IMR-90 (cell line): Measurements from ENCODE around the gene IL18RAP. TPM values are rescaled to one million over a fixed set of nuclear protein-coding genes. Genes with fewer than 3 reads are reported as not detected.

Experiments used
- ATAC-seq: fragments of 200-7000 bp; cut with Tn5 transposase; 2 replicates; pipeline ENCODE4 v1.9.1; 2020; ENCODE audit warnings: low read depth, mild to moderate bottlenecking, moderate library complexity
- BruUV-seq: library from RNA; stranded (reverse); fragments of 400-500 nt; replicated peaks from 2 replicates; lab custom pipeline; 2021; lab: Mats Ljungman, UMichigan
- CTCF ChIA-PET: fragments of 300-600 bp; formaldehyde crosslinking; extraction: SDS; loops from one replicate; lab custom pipeline; 2021; ENCODE audit warnings: antibody characterized with exemption; lab: Yijun Ruan, JAX
- POLR2A ChIA-PET: fragments of 300-600 bp; sonication (Branson Sonifier 250); formaldehyde crosslinking; loops from one replicate; lab custom pipeline; 2022; ENCODE audit warnings: antibody characterized with exemption; ENCODE audit not compliant: unreplicated experiment; lab: Charles Lee
- DNase-seq: peaks from one replicate; pipeline ENCODE4 v3.0.0; 2013
- H2AFZ ChIP-seq: replicated peaks from 2 replicates; pipeline ENCODE3; 2013; ENCODE audit warnings: low read length, mild to moderate bottlenecking; ENCODE audit not compliant: poor library complexity
- H2AK5ac ChIP-seq: 2 replicates; pipeline ENCODE4 v1.6.1; 2013; ENCODE audit warnings: low read depth, low read length, inconsistent platforms
- H2AK9ac ChIP-seq: replicated peaks from 2 replicates; pipeline ENCODE3; 2013; ENCODE audit warnings: mild to moderate bottlenecking, low read depth, low read length, moderate library complexity; ENCODE audit not compliant: poor library complexity
- H2BK120ac ChIP-seq: 2 replicates; pipeline ENCODE4 v1.6.1; 2013; ENCODE audit warnings: low read depth, low read length, inconsistent platforms
- H2BK15ac ChIP-seq: 3 replicates; pipeline ENCODE4 v1.6.1; 2013; ENCODE audit warnings: low read depth, low read length, inconsistent platforms
- H2BK20ac ChIP-seq: 2 replicates; pipeline ENCODE4 v1.6.1; 2013; ENCODE audit warnings: low read depth, mild to moderate bottlenecking, inconsistent platforms, low read length, moderate library complexity
- H2BK5ac ChIP-seq: 2 replicates; pipeline ENCODE4 v1.6.1; 2013; ENCODE audit warnings: mild to moderate bottlenecking, low read depth, low read length, inconsistent platforms; ENCODE audit not compliant: poor library complexity, severe bottlenecking
- H3K14ac ChIP-seq: replicated peaks from 2 replicates; pipeline ENCODE4 v1.6.1; 2013; ENCODE audit warnings: low read depth, low read length, inconsistent platforms
- H3K18ac ChIP-seq: 2 replicates; pipeline ENCODE4 v1.6.1; 2013; ENCODE audit warnings: low read depth, low read length, control low read depth
- H3K23ac ChIP-seq: 2 replicates; pipeline ENCODE4 v1.6.1; 2013; ENCODE audit warnings: low read depth, low read length, inconsistent platforms
- H3K27ac ChIP-seq: 2 replicates; pipeline ENCODE4 v1.5.1; 2013; ENCODE audit warnings: mild to moderate bottlenecking, control low read depth, low read length; ENCODE audit not compliant: insufficient read depth
- H3K27me3 ChIP-seq: 2 replicates; pipeline ENCODE4 v1.6.1; 2013; ENCODE audit warnings: low read length; ENCODE audit not compliant: control insufficient read depth, insufficient read depth
- H3K36me3 ChIP-seq: 2 replicates; pipeline ENCODE4 v1.6.1; 2013; ENCODE audit warnings: low read length, mixed read lengths; ENCODE audit not compliant: control insufficient read depth, insufficient read depth
- H3K4ac ChIP-seq: 2 replicates; pipeline ENCODE4 v1.6.1; 2013; ENCODE audit warnings: low read depth, low read length, inconsistent platforms
- H3K4me1 ChIP-seq: 2 replicates; pipeline ENCODE4 v1.6.1; 2013; ENCODE audit warnings: low read length, mixed read lengths; ENCODE audit not compliant: control insufficient read depth, insufficient read depth
- H3K4me2 ChIP-seq: 2 replicates; pipeline ENCODE4 v1.6.1; 2013; ENCODE audit warnings: low read depth, mild to moderate bottlenecking, control low read depth, low read length, moderate library complexity
- H3K4me3 ChIP-seq: 2 replicates; pipeline ENCODE4 v1.5.1; 2013; ENCODE audit warnings: low read depth, mild to moderate bottlenecking, control low read depth, low read length, moderate library complexity; ENCODE audit not compliant: insufficient read depth
- H3K56ac ChIP-seq: 2 replicates; pipeline ENCODE4 v1.6.1; 2013; ENCODE audit warnings: low read length, inconsistent platforms; ENCODE audit not compliant: insufficient read depth; ENCODE audit errors: extremely low read depth
- H3K79me1 ChIP-seq, 2 experiments: 2 replicates each; pipeline ENCODE4 v1.6.1; 2013; ENCODE audit warnings: low read length in 2 of 2, inconsistent platforms in 1 of 2, low read depth in 1 of 2
- H3K9ac ChIP-seq: 2 replicates; pipeline ENCODE4 v1.6.1; 2013; ENCODE audit warnings: low read depth, low read length, control low read depth
- H3K9me1 ChIP-seq: 2 replicates; pipeline ENCODE4 v1.6.1; 2013; ENCODE audit warnings: low read length, inconsistent platforms; ENCODE audit not compliant: insufficient read depth
- H3K9me3 ChIP-seq: 2 replicates; pipeline ENCODE4 v1.6.1; 2013; ENCODE audit warnings: low read length; ENCODE audit not compliant: control insufficient read depth, insufficient read depth
- H4K20me1 ChIP-seq: 2 replicates; pipeline ENCODE4 v1.6.1; 2013; ENCODE audit warnings: low read length, inconsistent platforms; ENCODE audit not compliant: insufficient read depth
- H4K5ac ChIP-seq: 2 replicates; pipeline ENCODE4 v1.6.1; 2013; ENCODE audit warnings: mild to moderate bottlenecking, low read depth, low read length, control low read depth
- H4K8ac ChIP-seq, 2 experiments: 2 replicates each; pipeline ENCODE4 v1.6.1; 2013; ENCODE audit warnings: low read depth in 2 of 2, low read length in 2 of 2, control low read depth in 1 of 2, inconsistent platforms in 1 of 2
- H4K91ac ChIP-seq: 2 replicates; pipeline ENCODE4 v1.6.1; 2013; ENCODE audit warnings: low read depth, low read length, inconsistent platforms; ENCODE audit not compliant: insufficient read depth
- BHLHE40 ChIP-seq: fragments of 150-350 bp; IDR thresholded peaks from 2 replicates; pipeline ENCODE4 v1.6.1; 2016; ENCODE audit warnings: mild to moderate bottlenecking, low read depth, low read length
- CEBPB ChIP-seq: IDR thresholded peaks from 2 replicates; pipeline ENCODE4 v1.6.1; 2012; ENCODE audit warnings: low read depth, low read length, improper control_type of control experiment
- CHD1 ChIP-seq: IDR thresholded peaks from 2 replicates; pipeline ENCODE4 v1.6.1; 2012; ENCODE audit warnings: low read depth, low read length, improper control_type of control experiment
- FOS ChIP-seq: fragments of 150-350 bp; IDR thresholded peaks from 2 replicates; pipeline ENCODE4 v1.6.1; 2016; ENCODE audit warnings: low read depth, low read length
- MAFK ChIP-seq: IDR thresholded peaks from 2 replicates; pipeline ENCODE4 v1.6.1; 2012; ENCODE audit warnings: low read depth, low read length, improper control_type of control experiment
- MAZ ChIP-seq: IDR thresholded peaks from 2 replicates; pipeline ENCODE4 v1.6.1; 2012; ENCODE audit warnings: low read depth, mild to moderate bottlenecking, low read length, improper control_type of control experiment, moderate library complexity, borderline replicate concordance
- MXI1 ChIP-seq: IDR thresholded peaks from 2 replicates; pipeline ENCODE4 v1.6.1; 2012; ENCODE audit warnings: low read depth, mild to moderate bottlenecking, low read length, moderate library complexity, borderline replicate concordance
- NFE2L2 ChIP-seq: fragments of 150-350 bp; IDR thresholded peaks from 2 replicates; pipeline ENCODE4 v1.6.1; 2016; ENCODE audit warnings: low read depth, mild to moderate bottlenecking, low read length
- POLR2A ChIP-seq: IDR thresholded peaks from 2 replicates; pipeline ENCODE4 v1.6.1; 2012; ENCODE audit warnings: mild to moderate bottlenecking, low read depth, low read length
- RAD21 ChIP-seq: IDR thresholded peaks from 2 replicates; pipeline ENCODE4 v1.6.1; 2012; ENCODE audit warnings: low read length, improper control_type of control experiment
- RCOR1 ChIP-seq: IDR thresholded peaks from 2 replicates; pipeline ENCODE4 v1.6.1; 2012; ENCODE audit warnings: mild to moderate bottlenecking, low read length, improper control_type of control experiment; ENCODE audit not compliant: insufficient replicate concordance
- RFX5 ChIP-seq: IDR thresholded peaks from 2 replicates; pipeline ENCODE4 v1.8.0; 2012; ENCODE audit warnings: low read depth, mild to moderate bottlenecking, low read length, moderate library complexity
- SMC3 ChIP-seq: fragments of 150-350 bp; IDR thresholded peaks from 2 replicates; pipeline ENCODE4 v1.6.1; 2016; ENCODE audit warnings: low read depth, mild to moderate bottlenecking, antibody characterized with exemption, low read length, moderate library complexity
- dilution Hi-C: fragments of 300-500 bp; cut with HindIII; formaldehyde crosslinking; loops from one replicate; pipeline ENCODE4 v1.14.3; 2018; ENCODE audit warnings: low sequenced_read_pairs; ENCODE audit not compliant: unreplicated experiment
- in situ Hi-C: fragments of 300-500 bp; cut with MboI; formaldehyde crosslinking; loops from 3 replicates; pipeline ENCODE4 v1.14.3; 2019; ENCODE audit warnings: low sequenced_read_pairs, inconsistent platforms, mixed read lengths
- intact Hi-C: fragments of 100-400 bp; cut with micrococcal nuclease; formaldehyde crosslinking; loops from 2 replicates; pipeline ENCODE4 v1.10.0; 2022
- polyA plus RNA-seq, 3 experiments: library from polyadenylated mRNA; depleted of rRNA; stranded (reverse); fragments of >200 nt; gene quantifications; 2 replicates each; pipeline ENCODE4 v1.2.3, GENCODE V29; 2012; ENCODE audit warnings: low replicate concordance in 1 of 3
- total RNA-seq: library from RNA; depleted of rRNA; stranded (reverse); fragments of >200 nt; gene quantifications from 2 replicates; pipeline ENCODE4 v1.2.3, GENCODE V29; 2012
- TF ChIP-seq, protein P1 (sequence below): conservative IDR thresholded peaks from 2 replicates; pipeline ENCODE4 v1.5.1; 2012; ENCODE audit warnings: mild to moderate bottlenecking, low read depth, low read length, improper control_type of control experiment
- TF ChIP-seq, protein P2 (sequence below): fragments of 150-350 bp; IDR thresholded peaks from 2 replicates; pipeline ENCODE4 v1.6.1; 2017; ENCODE audit warnings: mild to moderate bottlenecking, antibody characterized with exemption, low read length, low read depth
- TF ChIP-seq, protein P3 (sequence below): fragments of 150-350 bp; IDR thresholded peaks from 2 replicates; pipeline ENCODE4 v1.6.1; 2016; ENCODE audit warnings: low read depth, mild to moderate bottlenecking, low read length, moderate library complexity, borderline replicate concordance

Gene IL18RAP
- total and polyA plus RNA-seq, 2 of the 4 experiments (the other 2 are of a cell fraction), result not detected

DNA sequence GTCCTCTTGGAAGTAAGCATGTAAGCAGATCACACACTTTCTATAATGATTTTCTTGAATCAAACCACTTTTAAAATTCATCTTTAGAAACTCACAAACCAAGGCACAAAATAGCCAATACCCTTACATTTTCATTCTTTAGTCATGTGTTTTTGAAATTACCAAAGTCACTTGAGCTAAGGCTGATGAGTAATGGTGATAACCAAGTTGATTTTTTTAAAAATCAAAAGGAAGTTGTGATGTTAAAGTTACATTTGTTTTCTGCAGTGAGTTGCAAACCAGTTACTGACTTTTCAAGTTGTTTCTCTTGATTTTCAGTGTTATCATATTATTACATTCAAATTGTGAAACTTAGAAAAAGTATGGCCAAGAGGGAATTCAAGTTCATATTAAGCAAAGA lies 21.5 kb upstream of the IL18RAP start:
- H4K5ac ChIP-seq, result no peak overlapping the region
- ATAC-seq, result no peak
- no peaks in the 10 kb centered on the region for H4K20me1 ChIP-seq
- H2BK120ac ChIP-seq, result no peak overlapping the region
- no peak overlapping the region for H3K4me2 ChIP-seq
- no peaks in the 10 kb centered on the region for H3K79me1 ChIP-seq
- H3K4ac ChIP-seq, result no peak overlapping the region
- H3K9me1 ChIP-seq, result no peaks in the 10 kb centered on the region
- no peak overlapping the region for H3K56ac ChIP-seq
- H2BK20ac ChIP-seq, result no peak overlapping the region
- dilution Hi-C loops, result no loop called here
- no peak overlapping the region for H3K23ac ChIP-seq
- no peaks in the 10 kb centered on the region for H3K4me1 ChIP-seq
- no peak for DNase-seq
- in situ Hi-C loops, result no loop called here
- intact Hi-C loops, result no loop called here
- no peak overlapping the region for H2BK15ac ChIP-seq
- BruUV-seq, result no TSS peak
- H3K27ac ChIP-seq, result no peak overlapping the region
- POLR2A ChIA-PET, result no interaction called here
- H3K4me3 ChIP-seq, result no peak overlapping the region
- no peaks in the 10 kb centered on the region; the same call in 1 of the 2 replicates for H3K27me3 ChIP-seq
- H2AK5ac ChIP-seq, result no peak overlapping the region
- TF ChIP-seq RCOR1 (no peak), RFX5 (no peak), MAFK (no peak), POLR2A (no peak), CHD1 (no peak), MAZ (no peak), RAD21 (no peak), CEBPB (no peak), MXI1 (no peak), SMC3 (no peak), BHLHE40 (no peak), FOS (no peak), NFE2L2 (no peak)
- TF ChIP-seq, protein P1, sequence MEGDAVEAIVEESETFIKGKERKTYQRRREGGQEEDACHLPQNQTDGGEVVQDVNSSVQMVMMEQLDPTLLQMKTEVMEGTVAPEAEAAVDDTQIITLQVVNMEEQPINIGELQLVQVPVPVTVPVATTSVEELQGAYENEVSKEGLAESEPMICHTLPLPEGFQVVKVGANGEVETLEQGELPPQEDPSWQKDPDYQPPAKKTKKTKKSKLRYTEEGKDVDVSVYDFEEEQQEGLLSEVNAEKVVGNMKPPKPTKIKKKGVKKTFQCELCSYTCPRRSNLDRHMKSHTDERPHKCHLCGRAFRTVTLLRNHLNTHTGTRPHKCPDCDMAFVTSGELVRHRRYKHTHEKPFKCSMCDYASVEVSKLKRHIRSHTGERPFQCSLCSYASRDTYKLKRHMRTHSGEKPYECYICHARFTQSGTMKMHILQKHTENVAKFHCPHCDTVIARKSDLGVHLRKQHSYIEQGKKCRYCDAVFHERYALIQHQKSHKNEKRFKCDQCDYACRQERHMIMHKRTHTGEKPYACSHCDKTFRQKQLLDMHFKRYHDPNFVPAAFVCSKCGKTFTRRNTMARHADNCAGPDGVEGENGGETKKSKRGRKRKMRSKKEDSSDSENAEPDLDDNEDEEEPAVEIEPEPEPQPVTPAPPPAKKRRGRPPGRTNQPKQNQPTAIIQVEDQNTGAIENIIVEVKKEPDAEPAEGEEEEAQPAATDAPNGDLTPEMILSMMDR, result no peak
- TF ChIP-seq, protein P2, sequence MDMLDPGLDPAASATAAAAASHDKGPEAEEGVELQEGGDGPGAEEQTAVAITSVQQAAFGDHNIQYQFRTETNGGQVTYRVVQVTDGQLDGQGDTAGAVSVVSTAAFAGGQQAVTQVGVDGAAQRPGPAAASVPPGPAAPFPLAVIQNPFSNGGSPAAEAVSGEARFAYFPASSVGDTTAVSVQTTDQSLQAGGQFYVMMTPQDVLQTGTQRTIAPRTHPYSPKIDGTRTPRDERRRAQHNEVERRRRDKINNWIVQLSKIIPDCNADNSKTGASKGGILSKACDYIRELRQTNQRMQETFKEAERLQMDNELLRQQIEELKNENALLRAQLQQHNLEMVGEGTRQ, result no peak
- TF ChIP-seq, protein P3, sequence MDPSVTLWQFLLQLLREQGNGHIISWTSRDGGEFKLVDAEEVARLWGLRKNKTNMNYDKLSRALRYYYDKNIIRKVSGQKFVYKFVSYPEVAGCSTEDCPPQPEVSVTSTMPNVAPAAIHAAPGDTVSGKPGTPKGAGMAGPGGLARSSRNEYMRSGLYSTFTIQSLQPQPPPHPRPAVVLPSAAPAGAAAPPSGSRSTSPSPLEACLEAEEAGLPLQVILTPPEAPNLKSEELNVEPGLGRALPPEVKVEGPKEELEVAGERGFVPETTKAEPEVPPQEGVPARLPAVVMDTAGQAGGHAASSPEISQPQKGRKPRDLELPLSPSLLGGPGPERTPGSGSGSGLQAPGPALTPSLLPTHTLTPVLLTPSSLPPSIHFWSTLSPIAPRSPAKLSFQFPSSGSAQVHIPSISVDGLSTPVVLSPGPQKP, result no peak
- H2AK9ac ChIP-seq, result no peak overlapping the region
- H2BK5ac ChIP-seq, result no peak overlapping the region
- H4K8ac ChIP-seq, result no peak overlapping the region
- H3K36me3 ChIP-seq, result no peaks in the 10 kb centered on the region
- CTCF ChIA-PET, result no interaction called here
- H4K91ac ChIP-seq, result no peak overlapping the region
- no peak overlapping the region for H3K18ac ChIP-seq
- no peaks in the 10 kb centered on the region for H3K9me3 ChIP-seq
- no peak overlapping the region for H3K9ac ChIP-seq
- H3K14ac ChIP-seq, result no peak overlapping the region
- no peak overlapping the region for H2AFZ ChIP-seq
